Testis (tissue), 2 donors: ENCODE data around the gene SPSB1.

Experiments
- POLR2A ChIP-seq: fragments of 450-650 bp; IDR thresholded peaks from one replicate; pipeline ENCODE4 v1.6.1; 2017; ENCODE audit warnings: antibody characterized with exemption, mild to moderate bottlenecking, moderate library complexity
- TF ChIP-seq, protein P1 (sequence below), 3 experiments: fragments of 450-650 bp in 2 of 3; fragments of 200-600 bp in 1 of 3; sonication (generic) in 1 of 3; IDR thresholded peaks; one replicate each; pipeline ENCODE4 v1.5.1; 2016 to 2019; ENCODE audit warnings: antibody characterized with exemption in 3 of 3, mild to moderate bottlenecking in 2 of 3, moderate library complexity in 1 of 3

DNA sequence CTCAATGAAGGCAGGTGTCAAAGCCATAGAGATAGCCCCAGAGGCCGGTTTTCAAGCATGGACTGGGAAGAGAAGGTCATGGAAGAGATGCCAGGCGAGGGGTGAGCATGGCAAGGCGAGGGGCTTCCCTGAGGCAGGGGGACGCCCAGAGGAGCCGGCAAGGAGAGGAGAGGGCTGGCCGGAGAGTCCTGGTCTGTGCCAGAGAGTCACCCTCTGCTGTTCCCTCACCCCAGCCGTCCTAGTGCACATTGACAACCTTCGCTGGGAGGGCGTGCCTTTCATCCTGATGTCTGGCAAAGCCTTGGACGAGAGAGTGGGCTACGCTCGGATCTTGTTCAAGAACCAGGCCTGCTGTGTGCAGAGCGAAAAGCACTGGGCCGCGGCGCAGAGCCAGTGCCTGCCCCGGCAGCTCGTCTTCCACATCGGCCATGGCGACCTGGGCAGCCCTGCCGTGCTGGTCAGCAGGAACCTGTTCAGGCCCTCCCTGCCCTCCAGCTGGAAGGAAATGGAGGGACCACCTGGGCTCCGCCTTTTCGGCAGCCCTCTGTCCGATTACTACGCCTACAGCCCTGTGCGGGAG lies 29.3 kb upstream of the SPSB1 start:
- TF ChIP-seq, protein P1, sequence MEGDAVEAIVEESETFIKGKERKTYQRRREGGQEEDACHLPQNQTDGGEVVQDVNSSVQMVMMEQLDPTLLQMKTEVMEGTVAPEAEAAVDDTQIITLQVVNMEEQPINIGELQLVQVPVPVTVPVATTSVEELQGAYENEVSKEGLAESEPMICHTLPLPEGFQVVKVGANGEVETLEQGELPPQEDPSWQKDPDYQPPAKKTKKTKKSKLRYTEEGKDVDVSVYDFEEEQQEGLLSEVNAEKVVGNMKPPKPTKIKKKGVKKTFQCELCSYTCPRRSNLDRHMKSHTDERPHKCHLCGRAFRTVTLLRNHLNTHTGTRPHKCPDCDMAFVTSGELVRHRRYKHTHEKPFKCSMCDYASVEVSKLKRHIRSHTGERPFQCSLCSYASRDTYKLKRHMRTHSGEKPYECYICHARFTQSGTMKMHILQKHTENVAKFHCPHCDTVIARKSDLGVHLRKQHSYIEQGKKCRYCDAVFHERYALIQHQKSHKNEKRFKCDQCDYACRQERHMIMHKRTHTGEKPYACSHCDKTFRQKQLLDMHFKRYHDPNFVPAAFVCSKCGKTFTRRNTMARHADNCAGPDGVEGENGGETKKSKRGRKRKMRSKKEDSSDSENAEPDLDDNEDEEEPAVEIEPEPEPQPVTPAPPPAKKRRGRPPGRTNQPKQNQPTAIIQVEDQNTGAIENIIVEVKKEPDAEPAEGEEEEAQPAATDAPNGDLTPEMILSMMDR (IDR thresholded peaks at IDR 0.05), result no peak
- no peak for TF ChIP-seq POLR2A
